Left ventricle myocardium inferior (tissue), 1 donor: ENCODE data around the gene KRTAP1-3. TPM values are rescaled to one million over a fixed set of nuclear protein-coding genes. Genes with fewer than 3 reads are reported as not detected.

ENCODE experiments used
- DNase-seq: peaks from one replicate; pipeline ENCODE4 v3.0.0-alpha.2; 2020
- H3K27ac ChIP-seq: fragments of 200-600 bp; replicated peaks from 2 replicates; pipeline ENCODE4 v1.8.0; 2021
- H3K27me3 ChIP-seq: fragments of 200-600 bp; 2 replicates; pipeline ENCODE4 v1.8.0; 2021; ENCODE audit warnings: low read depth
- H3K36me3 ChIP-seq: fragments of 200-600 bp; 2 replicates; pipeline ENCODE4 v1.8.0; 2021
- H3K4me1 ChIP-seq: fragments of 200-600 bp; 2 replicates; pipeline ENCODE4 v1.8.0; 2021
- H3K4me3 ChIP-seq: fragments of 200-600 bp; 2 replicates; pipeline ENCODE4 v1.8.0; 2021; ENCODE audit warnings: mild to moderate bottlenecking, moderate library complexity
- H3K9me3 ChIP-seq: fragments of 200-600 bp; replicated peaks from 2 replicates; pipeline ENCODE4 v1.8.0; 2021
- CTCF ChIP-seq: fragments of 200-600 bp; IDR thresholded peaks from 2 replicates; pipeline ENCODE4 v1.8.0; 2021; ENCODE audit warnings: antibody characterized with exemption, mild to moderate bottlenecking, borderline replicate concordance
- intact Hi-C: fragments of 100-400 bp; cut with micrococcal nuclease; formaldehyde crosslinking; loops from one replicate; pipeline ENCODE4 v1.11.0; 2022
- total RNA-seq: library from RNA; stranded (reverse); fragmentation: NEBNext Ultra II Directional; extraction: Animal tissue kit (Norgen Biotek cat#: 25700); gene quantifications from one replicate; pipeline ENCODE4 v1.2.1, GENCODE V29; 2021
- donor health status: DM: no; HTN: yes; CAD: no; lungs with severe emphysema.

Gene KRTAP1-3
- total RNA-seq, 1 donor from 2014 or later = not detected

GRCh38 chr17:41010441-41010840 lies 24.2 kb downstream of the KRTAP1-3 start:
- Histone ChIP-seq H3K4me3 (no peak overlapping the region), H3K36me3 (no peaks in the 10 kb centered on the region), H3K4me1 (peaks cover 8% of the 10 kb centered on the region), H3K27ac (no peak overlapping the region), H3K9me3 (no peaks in the 10 kb centered on the region), H3K27me3 (no peaks in the 10 kb centered on the region)
- intact Hi-C loops = no loop called here
- no peak for TF ChIP-seq CTCF
- DNase-seq = no peak

GRCh38 chr17:41009936-41010335 lies 24.7 kb downstream of the KRTAP1-3 start:
- Histone ChIP-seq H3K4me1 (peaks cover 8% of the 10 kb centered on the region), H3K4me3 (no peak overlapping the region), H3K36me3 (no peaks in the 10 kb centered on the region), H3K27ac (no peak overlapping the region), H3K27me3 (no peaks in the 10 kb centered on the region), H3K9me3 (no peaks in the 10 kb centered on the region)
- intact Hi-C loops = no loop called here
- DNase-seq = no peak
- TF ChIP-seq CTCF = no peak

GRCh38 chr17:41009301-41009760 lies 25.3 kb downstream of the KRTAP1-3 start:
- Histone ChIP-seq H3K27me3 (peaks cover 4% of the 10 kb centered on the region), H3K36me3 (no peaks in the 10 kb centered on the region), H3K9me3 (no peaks in the 10 kb centered on the region), H3K4me3 (no peak overlapping the region), H3K4me1 (peaks cover 8% of the 10 kb centered on the region), H3K27ac (no peak overlapping the region)
- no peak for DNase-seq
- intact Hi-C loops = no loop called here
- TF ChIP-seq CTCF = no peak

GRCh38 chr17:41008811-41009210 lies 25.9 kb downstream of the KRTAP1-3 start, which contains the start of gene KRTAP3-1:
Gene KRTAP3-1 (minus strand): TSS chr17:41009128. CDS start chr17:41009074, 54 bp downstream.
- H3K27me3 ChIP-seq = peaks cover 9% of the 10 kb centered on the region
- no peak within 1 kb of the TSS for H3K4me3 ChIP-seq
- H3K9me3 ChIP-seq = no peaks in the 10 kb centered on the region
- H3K36me3 ChIP-seq = no peaks in the 10 kb centered on the region
- no peak within 1 kb of the TSS for H3K27ac ChIP-seq
- no peak for TF ChIP-seq CTCF
- intact Hi-C loops = no loop called here
- H3K4me1 ChIP-seq = peaks cover 4% of the 10 kb centered on the region
- no peak for DNase-seq

- H3K9me3 ChIP-seq = no peaks in the 10 kb centered on the region
- H3K36me3 ChIP-seq = no peaks in the 10 kb centered on the region
- no peak overlapping the region for H3K27ac ChIP-seq
- no peak for DNase-seq
- no peak overlapping the region for H3K4me3 ChIP-seq
- peaks cover 30% of the 10 kb centered on the region for H3K27me3 ChIP-seq
- H3K4me1 ChIP-seq = no peaks in the 10 kb centered on the region
- intact Hi-C loops = no loop called here
- TF ChIP-seq CTCF = no peak
Observed at GRCh38 chr17:41004397-41004796, 30.3 kb downstream of the KRTAP1-3 start.
